Measurements from ENCODE around the gene FSD1. TPM values are rescaled to one million over a fixed set of nuclear protein-coding genes. Genes with fewer than 3 reads are reported as not detected.
A peak's percentile ranks its signal among the peaks of the same experiment; 100 is the strongest.

Gene FSD1
- total RNA-seq: 26.8 and 32.8 TPM in 2 replicates

DNA sequence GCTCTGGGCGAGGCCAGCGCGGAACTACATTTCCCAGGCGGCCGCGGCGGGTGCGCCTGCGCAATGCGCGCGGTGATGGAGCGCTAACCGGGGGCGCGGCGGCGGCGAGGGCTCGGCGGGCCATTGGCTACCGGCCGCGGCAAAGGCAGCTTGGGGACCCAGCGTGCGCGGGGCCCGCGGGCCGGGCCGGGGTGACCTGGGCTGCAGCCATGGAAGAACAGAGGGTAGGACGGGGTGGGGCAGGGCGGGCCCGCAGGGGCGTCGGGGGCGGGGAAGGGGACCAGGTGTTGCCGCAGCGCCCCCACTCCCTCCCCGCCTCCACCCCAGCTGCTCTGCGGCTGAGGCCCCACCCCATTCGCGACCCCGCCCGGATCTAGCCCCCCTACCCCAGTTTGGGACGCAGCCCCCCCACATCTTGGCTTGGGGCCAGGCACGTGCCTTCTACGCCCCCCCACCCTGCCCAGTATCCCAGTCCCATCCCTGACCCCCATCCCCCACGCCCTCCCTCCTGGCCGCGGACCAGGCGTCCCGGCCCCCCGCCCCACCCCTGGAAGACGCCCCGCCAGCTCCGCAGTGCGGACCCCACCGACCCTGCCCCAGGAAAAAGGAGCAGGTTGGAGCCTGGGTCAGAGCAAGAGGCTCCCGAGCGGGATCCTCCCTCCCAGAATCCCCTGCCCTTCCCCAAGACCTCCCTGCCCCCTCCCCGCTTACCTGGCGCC, at the start of gene FSD1:
FSD1 (plus strand) TSS at position 61 of the 719 bp plus-strand sequence; CDS start at position 210, 149 bp downstream.
- Mint-ChIP-seq H3K4me1 (ENCODE audit: low read depth) (peaks cover 25% of the 10 kb centered on the region), H3K4me3 (ENCODE audit: low read depth) (peak within 1 kb of the TSS; percentile 76), H3K27me3 (ENCODE audit: low read depth) (no peaks in the 10 kb centered on the region), H3K27ac (peak within 1 kb of the TSS; percentile 67), H3K9me3 (no peaks in the 10 kb centered on the region), H3K36me3 (ENCODE audit: low read depth) (peaks cover 4% of the 10 kb centered on the region)
- peak; percentile 70 for DNase-seq (ENCODE audit: low spot score)
- intact Hi-C loops (cut with micrococcal nuclease): no loop called here

DNA sequence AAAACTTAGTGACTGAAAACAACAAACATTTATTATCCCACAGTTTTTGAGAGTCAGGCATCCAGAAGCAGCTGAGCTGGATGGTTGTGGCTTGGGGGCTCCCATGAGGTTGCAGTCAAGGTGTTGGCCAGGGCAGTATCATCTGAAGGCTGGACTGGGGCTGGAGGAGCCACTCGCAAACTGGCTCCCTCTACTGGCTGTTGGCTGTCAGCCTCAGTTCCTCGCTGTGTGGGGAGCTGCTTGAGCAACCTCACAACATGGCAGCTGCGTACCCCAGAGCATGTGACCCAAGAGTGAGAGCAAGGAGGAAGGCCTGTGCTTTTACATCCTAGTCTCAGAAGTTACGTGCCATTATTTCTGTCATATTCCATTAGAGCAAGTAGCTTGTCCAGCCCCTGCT, 47.8 kb upstream of the FSD1 start:
- H3K4me3 Mint-ChIP-seq (ENCODE audit: low read depth): no peak overlapping the region
- H3K36me3 Mint-ChIP-seq (ENCODE audit: low read depth): peaks cover 74% of the 10 kb centered on the region
- H3K9me3 Mint-ChIP-seq: peaks cover 10% of the 10 kb centered on the region
- no peaks in the 10 kb centered on the region for H3K4me1 Mint-ChIP-seq (ENCODE audit: low read depth)
- DNase-seq (ENCODE audit: low spot score): no peak
- intact Hi-C loops (cut with micrococcal nuclease): no loop called here
- H3K27me3 Mint-ChIP-seq (ENCODE audit: low read depth): no peaks in the 10 kb centered on the region
- H3K27ac Mint-ChIP-seq: no peak overlapping the region

- Mint-ChIP-seq H3K27me3 (ENCODE audit: low read depth) (no peaks in the 10 kb centered on the region), H3K36me3 (ENCODE audit: low read depth) (peaks cover 72% of the 10 kb centered on the region), H3K4me1 (ENCODE audit: low read depth) (no peaks in the 10 kb centered on the region), H3K4me3 (ENCODE audit: low read depth) (no peak overlapping the region), H3K9me3 (peaks cover 10% of the 10 kb centered on the region), H3K27ac (no peak overlapping the region)
- intact Hi-C loops (cut with micrococcal nuclease): no loop called here
- no peak for DNase-seq (ENCODE audit: low spot score)
These were observed 47.4 kb upstream of the FSD1 start for GRCh38 chr19:4257025-4257424.

DNA sequence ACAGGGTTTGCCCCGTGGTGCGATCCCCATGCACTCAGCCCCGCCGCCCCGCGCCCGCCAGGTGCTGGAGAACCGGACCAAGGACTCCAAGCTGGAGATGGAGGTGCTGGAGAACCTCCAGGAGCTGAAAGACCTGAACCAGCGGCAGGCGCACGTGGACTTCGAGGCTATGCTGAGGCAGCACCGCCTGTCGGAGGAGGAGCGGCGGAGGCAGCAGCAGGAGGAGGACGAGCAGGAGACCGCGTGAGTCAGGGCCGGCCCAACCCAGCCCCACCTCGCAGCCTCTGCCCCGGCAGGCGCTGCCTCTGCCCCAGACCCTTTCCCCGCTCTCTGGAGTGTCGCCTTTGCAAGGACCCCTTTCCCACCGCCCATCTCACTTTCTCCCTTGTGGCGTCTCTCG, 46.2 kb upstream of the FSD1 start:
- intact Hi-C loops (cut with micrococcal nuclease): no loop called here
- Mint-ChIP-seq H3K27ac (no peak overlapping the region), H3K4me3 (ENCODE audit: low read depth) (no peak overlapping the region), H3K4me1 (ENCODE audit: low read depth) (no peaks in the 10 kb centered on the region), H3K27me3 (ENCODE audit: low read depth) (no peaks in the 10 kb centered on the region), H3K9me3 (peaks cover 10% of the 10 kb centered on the region), H3K36me3 (ENCODE audit: low read depth) (peaks cover 63% of the 10 kb centered on the region)
- no peak for DNase-seq (ENCODE audit: low spot score)

- no peak overlapping the region for H3K27ac Mint-ChIP-seq
- H3K36me3 Mint-ChIP-seq (ENCODE audit: low read depth): peaks cover 49% of the 10 kb centered on the region
- no peaks in the 10 kb centered on the region for H3K27me3 Mint-ChIP-seq (ENCODE audit: low read depth)
- H3K4me1 Mint-ChIP-seq (ENCODE audit: low read depth): no peaks in the 10 kb centered on the region
- H3K4me3 Mint-ChIP-seq (ENCODE audit: low read depth): no peak overlapping the region
- intact Hi-C loops (cut with micrococcal nuclease): no loop called here
- DNase-seq (ENCODE audit: low spot score): no peak
- no peaks in the 10 kb centered on the region for H3K9me3 Mint-ChIP-seq
These were observed 43.7 kb upstream of the FSD1 start for GRCh38 chr19:4260613-4261191.

- H3K4me3 Mint-ChIP-seq (ENCODE audit: low read depth): no peak overlapping the region
- peaks cover 47% of the 10 kb centered on the region for H3K36me3 Mint-ChIP-seq (ENCODE audit: low read depth)
- H3K4me1 Mint-ChIP-seq (ENCODE audit: low read depth): peaks cover 3% of the 10 kb centered on the region
- DNase-seq (ENCODE audit: low spot score): no peak
- H3K27ac Mint-ChIP-seq: peak overlapping the region; percentile 67
- H3K9me3 Mint-ChIP-seq: no peaks in the 10 kb centered on the region
- intact Hi-C loops (cut with micrococcal nuclease): loop anchor here (5.0 kb wide), 1 partner anchor 137 kb away; the partner anchor contains the start of genes CHAF1A and SH3GL1
- H3K27me3 Mint-ChIP-seq (ENCODE audit: low read depth): no peaks in the 10 kb centered on the region
These were observed 39.6 kb upstream of the FSD1 start for GRCh38 chr19:4264812-4265211.

GRCh38 chr19:4266253-4267000, 38.0 kb upstream of the FSD1 start:
- no peaks in the 10 kb centered on the region for H3K9me3 Mint-ChIP-seq
- H3K4me1 Mint-ChIP-seq (ENCODE audit: low read depth): peaks cover 3% of the 10 kb centered on the region
- H3K27me3 Mint-ChIP-seq (ENCODE audit: low read depth): no peaks in the 10 kb centered on the region
- DNase-seq (ENCODE audit: low spot score): no peak
- H3K27ac Mint-ChIP-seq: no peak overlapping the region
- H3K36me3 Mint-ChIP-seq (ENCODE audit: low read depth): peaks cover 41% of the 10 kb centered on the region
- no peak overlapping the region for H3K4me3 Mint-ChIP-seq (ENCODE audit: low read depth)
- intact Hi-C loops (cut with micrococcal nuclease): loop anchor here (5.0 kb wide), 1 partner anchor 136 kb away; the partner anchor contains the start of genes CHAF1A and SH3GL1

- H3K9me3 Mint-ChIP-seq: no peaks in the 10 kb centered on the region
- intact Hi-C loops (cut with micrococcal nuclease): loop anchor here (1.0 to 5.0 kb wide), 2 partner anchors 85 to 135 kb away; partner anchors contain the start of genes CHAF1A and SH3GL1
- no peaks in the 10 kb centered on the region for H3K27me3 Mint-ChIP-seq (ENCODE audit: low read depth)
- H3K36me3 Mint-ChIP-seq (ENCODE audit: low read depth): peaks cover 42% of the 10 kb centered on the region
- no peak overlapping the region for H3K4me3 Mint-ChIP-seq (ENCODE audit: low read depth)
- peaks cover 3% of the 10 kb centered on the region for H3K4me1 Mint-ChIP-seq (ENCODE audit: low read depth)
- H3K27ac Mint-ChIP-seq: peak overlapping the region; percentile 10
- DNase-seq (ENCODE audit: low spot score): peak; percentile 49
These were observed 37.1 kb upstream of the FSD1 start for GRCh38 chr19:4267101-4267900.

DNA sequence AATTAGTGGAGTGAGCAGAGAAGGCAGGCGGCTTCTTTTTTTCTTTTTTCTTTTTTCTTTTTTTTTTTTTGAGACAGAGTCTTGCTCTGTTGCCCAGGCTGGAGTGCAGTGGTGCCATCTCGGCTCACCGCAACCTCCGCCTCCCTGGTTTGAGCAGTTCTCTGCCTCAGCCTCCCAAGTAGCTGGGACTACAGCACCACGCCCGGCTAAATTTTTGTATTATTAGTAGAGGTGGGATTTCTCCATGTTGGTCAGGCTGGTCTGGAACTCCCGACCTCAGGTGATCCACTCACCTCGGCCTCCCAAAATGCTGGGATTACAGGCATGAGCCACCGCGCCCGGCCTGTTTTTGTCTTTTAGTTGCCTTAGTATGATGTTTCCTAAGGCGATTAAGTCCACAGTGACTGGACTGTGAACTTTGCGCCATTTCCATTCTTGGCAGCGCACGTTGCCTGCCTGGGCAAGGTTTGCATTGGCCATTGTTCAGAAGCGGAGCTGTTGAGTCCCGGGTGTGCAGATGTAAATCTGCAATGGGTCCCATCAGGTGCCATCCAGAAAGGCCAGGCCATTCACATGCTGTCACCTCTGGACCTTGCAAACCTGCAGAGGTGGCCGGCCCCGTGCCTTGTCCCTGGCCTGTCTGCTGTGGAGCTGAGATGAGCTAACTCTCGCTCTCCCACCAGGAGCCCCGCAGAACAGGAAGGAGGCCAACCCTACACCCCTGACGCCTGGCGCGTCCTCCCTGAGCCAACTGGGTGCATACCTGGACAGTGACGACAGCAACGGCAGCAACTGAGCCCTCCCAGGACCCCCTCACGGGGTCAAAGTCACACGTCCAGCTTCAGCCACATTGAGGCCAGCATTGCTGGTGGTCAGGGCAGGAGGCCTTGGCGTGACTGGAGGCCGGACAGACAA, 36.2 kb upstream of the FSD1 start:
- Mint-ChIP-seq H3K9me3 (no peaks in the 10 kb centered on the region), H3K27me3 (ENCODE audit: low read depth) (no peaks in the 10 kb centered on the region), H3K36me3 (ENCODE audit: low read depth) (peaks cover 41% of the 10 kb centered on the region), H3K27ac (no peak overlapping the region), H3K4me1 (ENCODE audit: low read depth) (peaks cover 3% of the 10 kb centered on the region), H3K4me3 (ENCODE audit: low read depth) (no peak overlapping the region)
- intact Hi-C loops (cut with micrococcal nuclease): loop anchor here (1.0 to 5.0 kb wide), 2 partner anchors 84 to 134 kb away; partner anchors contain the start of genes CHAF1A and SH3GL1
- no peak for DNase-seq (ENCODE audit: low spot score)

- no peak overlapping the region for H3K27ac Mint-ChIP-seq
- H3K27me3 Mint-ChIP-seq (ENCODE audit: low read depth): no peaks in the 10 kb centered on the region
- no peak overlapping the region for H3K4me3 Mint-ChIP-seq (ENCODE audit: low read depth)
- H3K4me1 Mint-ChIP-seq (ENCODE audit: low read depth): peaks cover 3% of the 10 kb centered on the region
- intact Hi-C loops (cut with micrococcal nuclease): loop anchor here (5.0 kb wide), 1 partner anchor 133 kb away; the partner anchor contains the start of genes CHAF1A and SH3GL1
- H3K36me3 Mint-ChIP-seq (ENCODE audit: low read depth): peaks cover 39% of the 10 kb centered on the region
- no peaks in the 10 kb centered on the region for H3K9me3 Mint-ChIP-seq
- no peak for DNase-seq (ENCODE audit: low spot score)
These were observed 35.5 kb upstream of the FSD1 start for GRCh38 chr19:4268816-4269430.

DNA sequence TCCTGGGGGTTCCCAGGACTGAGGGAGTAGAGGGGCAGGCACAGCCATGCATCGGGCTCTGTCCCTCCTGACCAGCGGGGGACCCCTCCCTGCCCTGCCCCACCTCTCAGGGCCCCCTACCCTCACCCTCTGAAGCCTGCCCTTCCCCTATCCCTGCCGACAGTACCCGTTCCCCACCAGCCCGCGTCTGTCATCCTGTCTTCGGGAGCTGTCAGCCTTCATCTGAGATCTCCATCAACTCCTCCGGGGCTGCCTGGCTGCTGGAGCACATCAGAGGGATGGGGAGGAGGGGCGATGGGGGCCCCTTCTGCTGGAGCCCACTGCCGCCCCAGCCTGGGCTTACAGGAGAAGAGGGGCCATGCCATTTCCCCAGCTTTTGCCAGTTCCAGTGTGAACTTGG, 31.5 kb upstream of the FSD1 start:
- no peak overlapping the region for H3K27ac Mint-ChIP-seq
- H3K4me3 Mint-ChIP-seq (ENCODE audit: low read depth): no peak overlapping the region
- DNase-seq (ENCODE audit: low spot score): no peak
- intact Hi-C loops (cut with micrococcal nuclease): no loop called here
- H3K27me3 Mint-ChIP-seq (ENCODE audit: low read depth): peaks cover 3% of the 10 kb centered on the region
- no peaks in the 10 kb centered on the region for H3K4me1 Mint-ChIP-seq (ENCODE audit: low read depth)
- peaks cover 14% of the 10 kb centered on the region for H3K36me3 Mint-ChIP-seq (ENCODE audit: low read depth)
- H3K9me3 Mint-ChIP-seq: no peaks in the 10 kb centered on the region
